GM12891 (cell line): ENCODE results near the gene CDIPT.
A peak's percentile ranks its signal among the peaks of the same experiment; 100 is the strongest.

ENCODE experiments used
- DNase-seq: peaks from one replicate; pipeline ENCODE4 v3.0.0; 2011; ENCODE audit warnings: low spot score; ENCODE audit not compliant: insufficient read length
- FAIRE-seq: peaks from 2 replicates; lab custom pipeline; 2011; peaks lifted over from hg19 to GRCh38; lab: Jason Lieb, UNC
- PAX5 ChIP-seq: IDR thresholded peaks from 2 replicates; pipeline ENCODE4 v1.6.1; 2011; ENCODE audit warnings: low read length, moderate library complexity, mild to moderate bottlenecking; ENCODE audit not compliant: insufficient read depth, severe bottlenecking
- POLR2A ChIP-seq: IDR thresholded peaks from 2 replicates; pipeline ENCODE4 v1.6.1; 2011; ENCODE audit warnings: low read depth, low read length, control low read depth
- POLR2AphosphoS5 ChIP-seq: IDR thresholded peaks from 2 replicates; pipeline ENCODE4 v1.6.1; 2011; ENCODE audit warnings: low read depth, low read length, control low read depth
- POU2F2 ChIP-seq: IDR thresholded peaks from 2 replicates; pipeline ENCODE4 v1.6.1; 2011; ENCODE audit warnings: low read depth, mild to moderate bottlenecking, control low read depth, low read length, moderate library complexity
- SPI1 ChIP-seq: IDR thresholded peaks from 2 replicates; pipeline ENCODE4 v1.6.1; 2011; ENCODE audit warnings: low read depth, low read length, control low read depth
- TAF1 ChIP-seq: IDR thresholded peaks from 2 replicates; pipeline ENCODE4 v1.6.1; 2011; ENCODE audit warnings: low read depth, low read length, control low read depth

Gene CDIPT

DNA sequence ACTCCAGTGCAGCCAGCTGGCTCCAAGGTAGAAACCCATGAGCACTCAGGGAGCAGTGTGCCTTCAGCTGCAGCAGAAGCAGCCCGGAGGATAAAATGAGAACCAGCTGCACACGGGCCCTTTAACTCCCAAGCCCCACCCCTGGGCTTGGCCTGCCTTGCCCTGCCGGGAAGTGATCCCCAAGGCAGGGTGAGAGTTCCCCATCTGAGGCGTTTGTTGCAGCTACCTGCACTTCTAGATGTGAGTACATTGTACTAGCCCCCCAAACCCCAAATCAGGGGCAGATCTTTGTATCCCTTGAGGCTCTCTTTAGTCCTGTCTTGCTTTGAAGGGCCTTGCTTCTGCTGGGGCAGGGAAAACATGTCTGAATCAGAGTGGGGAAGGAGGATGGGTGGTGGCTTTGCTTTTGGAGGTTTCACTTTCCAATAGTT lies 42.7 kb downstream of the CDIPT start, which contains the start of gene MVP:
MVP (plus strand) TSS at position 192 of the 431 bp plus-strand sequence. CDS start 10,088 bp downstream, outside the sequence.
- DNase-seq (peak; percentile 63), FAIRE-seq (peak; percentile 59)
- 0 out of 2 replicates have a peak, but pooled peaks have one; percentile 51 for TF ChIP-seq POLR2A
- no peak for TF ChIP-seq TAF1
- peak; percentile 55 for TF ChIP-seq SPI1
- 0 out of 2 replicates have a peak, but pooled peaks have one; percentile 20 for TF ChIP-seq POU2F2
- TF ChIP-seq PAX5, result no peak
- no peak for TF ChIP-seq POLR2AphosphoS5

DNA sequence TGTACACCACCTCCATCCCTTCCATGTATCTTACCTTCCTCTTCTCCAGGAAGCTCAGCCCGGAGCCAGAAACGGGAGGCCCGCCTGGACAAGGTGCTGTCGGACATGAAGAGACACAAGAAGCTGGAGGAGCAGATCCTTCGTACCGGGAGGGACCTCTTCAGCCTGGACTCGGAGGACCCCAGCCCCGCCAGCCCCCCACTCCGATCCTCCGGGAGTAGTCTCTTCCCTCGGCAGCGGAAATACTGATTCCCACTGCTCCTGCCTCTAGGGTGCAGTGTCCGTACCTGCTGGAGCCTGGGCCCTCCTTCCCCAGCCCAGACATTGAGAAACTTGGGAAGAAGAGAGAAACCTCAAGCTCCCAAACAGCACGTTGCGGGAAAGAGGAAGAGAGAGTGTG lies 43.5 kb downstream of the CDIPT start:
- TF ChIP-seq POU2F2 (no peak), POLR2A (no peak), SPI1 (0 out of 2 replicates have a peak, but pooled peaks have one; percentile 19)
- FAIRE-seq (no peak), DNase-seq (no peak)

DNA sequence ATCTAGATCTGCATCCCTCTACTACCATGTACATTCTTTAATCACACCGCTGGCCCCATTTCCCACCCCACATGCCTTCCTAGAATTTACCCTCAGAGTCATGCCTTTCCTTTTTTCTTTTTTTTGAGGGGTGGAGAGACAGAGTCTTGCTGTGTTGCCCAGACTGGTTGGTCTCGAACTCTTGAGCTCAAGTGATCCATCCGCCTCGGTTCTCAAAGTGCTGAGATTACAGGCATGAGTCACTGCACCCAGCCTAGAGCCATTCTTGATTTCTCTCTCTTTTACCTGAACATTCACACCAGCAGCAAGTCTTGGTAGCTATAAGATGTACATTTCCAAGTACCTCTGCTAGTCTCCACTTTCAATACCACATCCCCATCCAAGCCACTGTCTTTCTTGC lies 44.9 kb downstream of the CDIPT start:
- no peak for DNase-seq
- no peak for FAIRE-seq

DNA sequence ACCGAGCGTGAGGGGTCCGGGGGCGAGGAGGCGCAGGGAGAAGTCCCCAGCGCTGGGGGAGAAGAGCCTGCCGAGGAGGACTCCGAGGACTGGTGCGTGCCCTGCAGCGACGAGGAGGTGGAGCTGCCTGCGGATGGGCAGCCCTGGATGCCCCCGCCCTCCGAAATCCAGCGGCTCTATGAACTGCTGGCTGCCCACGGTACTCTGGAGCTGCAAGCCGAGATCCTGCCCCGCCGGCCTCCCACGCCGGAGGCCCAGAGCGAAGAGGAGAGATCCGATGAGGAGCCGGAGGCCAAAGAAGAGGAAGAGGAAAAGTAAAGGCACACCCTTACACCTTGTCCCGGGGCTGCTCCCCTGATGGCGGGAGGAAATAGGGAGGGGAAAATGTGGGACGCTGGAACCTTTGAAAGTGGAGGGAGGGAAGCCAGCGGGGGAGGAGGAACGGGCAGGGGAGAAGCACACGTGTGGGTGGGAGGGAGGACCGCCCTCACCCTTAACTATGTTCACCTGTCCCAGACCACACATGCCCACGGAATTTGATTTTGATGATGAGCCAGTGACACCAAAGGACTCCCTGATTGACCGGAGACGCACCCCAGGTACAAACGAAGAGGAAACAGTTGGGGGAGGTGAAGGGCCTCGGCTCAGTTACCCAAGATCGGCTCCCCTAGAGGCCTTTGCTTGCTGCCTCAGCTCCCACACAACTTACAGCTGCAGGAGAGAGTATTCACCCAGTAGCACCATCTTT lies 46.2 kb downstream of the CDIPT start:
- DNase-seq (peak; percentile 52), FAIRE-seq (no peak)
- TF ChIP-seq POLR2AphosphoS5, result no peak
- no peak for TF ChIP-seq POLR2A
- no peak for TF ChIP-seq POU2F2
- TF ChIP-seq SPI1, result 0 out of 2 replicates have a peak, but pooled peaks have one; percentile 27
- no peak for TF ChIP-seq TAF1
- TF ChIP-seq PAX5, result no peak

More for the DNA sequence above, 44.9 kb downstream of the CDIPT start:
- no peak for TF ChIP-seq PAX5
- TF ChIP-seq POLR2AphosphoS5, result no peak
- no peak for TF ChIP-seq TAF1
- no peak for TF ChIP-seq POU2F2
- no peak for TF ChIP-seq SPI1
- TF ChIP-seq POLR2A, result no peak

DNA sequence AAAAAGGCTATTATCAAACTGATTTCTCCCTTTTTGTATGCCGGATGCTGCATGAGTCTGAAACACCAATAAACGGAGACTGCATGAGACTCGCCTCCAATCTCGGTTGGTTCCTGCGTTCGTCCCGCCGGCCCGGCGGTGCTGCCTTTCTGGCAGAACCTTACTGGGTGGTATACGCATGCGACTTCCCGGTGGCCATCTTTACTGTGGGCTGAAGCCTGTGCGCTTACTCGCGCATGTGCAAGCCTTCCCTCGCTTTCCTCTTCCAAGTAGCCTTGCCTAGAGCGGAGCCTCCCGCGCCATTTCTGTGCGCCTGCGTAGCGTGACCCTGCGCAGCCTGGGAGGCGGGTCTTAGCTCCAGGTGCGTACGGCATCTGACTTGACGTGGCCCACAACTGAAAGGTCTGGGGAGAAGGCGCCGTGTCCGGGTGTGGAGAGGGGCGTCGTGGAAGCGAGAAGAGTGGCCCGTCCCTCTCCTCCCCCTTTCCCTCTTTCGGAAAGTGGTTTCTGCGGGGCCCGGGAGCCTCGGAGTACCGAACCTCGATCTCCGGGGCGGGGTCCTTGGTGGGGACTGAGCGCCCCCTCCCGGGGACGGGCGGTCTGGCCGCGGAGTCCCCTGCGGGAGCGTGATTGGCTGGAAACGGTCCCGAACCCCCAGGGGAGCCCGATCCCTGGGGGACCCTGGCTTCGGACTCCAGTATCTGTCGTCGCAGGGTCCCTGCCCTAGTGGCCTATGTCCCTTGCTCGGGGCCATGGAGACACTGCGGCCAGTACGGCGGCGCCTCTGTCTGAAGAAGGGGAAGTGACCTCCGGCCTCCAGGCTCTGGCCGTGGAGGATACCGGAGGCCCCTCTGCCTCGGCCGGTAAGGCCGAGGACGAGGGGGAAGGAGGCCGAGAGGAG lies 47.0 kb downstream of the CDIPT start, which contains the start of gene PAGR1:
PAGR1 (plus strand) TSS at position 360 of the 901 bp plus-strand sequence; CDS start at position 734, 374 bp downstream.
- FAIRE-seq (peak; percentile 99), DNase-seq (peak; percentile 95)

DNA sequence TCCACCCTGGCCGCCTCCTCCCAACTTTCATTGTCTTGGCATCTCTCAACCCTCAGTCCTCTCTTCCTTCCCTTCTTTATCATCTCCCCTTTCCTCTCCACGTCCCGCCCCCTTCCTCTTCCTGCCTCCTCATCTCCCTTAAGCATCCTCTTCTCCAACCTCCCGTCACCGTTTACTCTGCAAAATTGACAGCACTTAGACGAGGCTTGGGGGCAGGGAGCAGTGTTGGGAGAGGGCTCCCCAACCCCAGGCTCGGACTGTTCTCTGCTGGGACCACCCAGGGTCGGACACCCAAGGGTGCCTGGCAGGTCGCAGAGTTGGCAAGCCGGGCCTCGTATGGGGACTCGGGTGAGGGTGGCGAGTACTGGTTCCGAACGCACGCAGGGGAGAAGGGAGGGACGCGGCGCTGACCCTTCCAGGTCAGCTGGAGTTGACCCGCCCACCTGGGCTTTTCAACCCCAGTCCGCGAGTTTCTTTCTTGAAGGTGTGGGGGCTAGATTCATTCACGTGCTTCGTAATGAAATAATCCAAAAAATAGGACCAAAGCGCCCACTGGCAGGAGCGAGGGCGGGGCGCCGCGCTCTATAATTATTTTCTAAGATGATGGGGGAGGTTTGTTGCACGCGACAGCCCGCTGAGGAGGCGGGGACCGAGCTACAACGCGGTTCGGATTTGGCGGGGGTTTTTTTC lies 47.8 kb downstream of the CDIPT start:
- TF ChIP-seq SPI1 (no peak), TAF1 (no peak), POU2F2 (no peak), POLR2AphosphoS5 (no peak), POLR2A (no peak), PAX5 (no peak)
- FAIRE-seq (no peak), DNase-seq (no peak)

More for the DNA sequence above, 47.0 kb downstream of the CDIPT start, which contains the start of gene PAGR1:
- TF ChIP-seq TAF1 (peak; percentile 87), POLR2A (peak; percentile 86), PAX5 (no peak), SPI1 (peak; percentile 66), POU2F2 (no peak; the same call in 1 of the 2 replicates), POLR2AphosphoS5 (peak; percentile 85)

DNA sequence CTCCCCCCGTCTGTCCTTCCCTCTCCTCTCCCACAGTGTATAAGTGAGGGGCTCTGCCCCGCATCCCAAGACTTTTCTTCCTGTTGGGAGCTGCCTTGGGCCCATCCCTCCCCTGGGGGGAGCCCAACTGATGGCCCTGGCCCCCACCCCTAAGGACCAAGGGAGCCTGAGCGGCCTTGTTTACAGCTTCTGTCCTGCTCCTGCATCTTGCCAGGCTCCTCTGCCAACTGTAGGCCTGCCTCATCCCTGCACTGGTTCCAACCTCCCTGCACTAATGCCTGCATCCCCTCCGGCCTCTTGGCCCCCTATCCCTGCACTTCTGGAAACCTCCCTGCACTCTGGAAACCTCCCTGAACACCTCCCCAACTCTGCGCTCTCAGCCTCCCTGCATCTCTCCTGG lies 48.4 kb downstream of the CDIPT start:
- TF ChIP-seq POU2F2 (no peak), SPI1 (no peak), POLR2A (no peak), TAF1 (no peak), POLR2AphosphoS5 (no peak), PAX5 (no peak)
- DNase-seq (no peak), FAIRE-seq (no peak)
